HG03066 (cell line): ENCODE data around the gene UBA3.

ENCODE experiments used
- ATAC-seq: cut with Tn5 transposase; IDR thresholded peaks from one replicate; pipeline ENCODE4 v1.9.1; 2021; ENCODE audit warnings: low read depth; ENCODE audit not compliant: unreplicated experiment

The UBA3 gene

DNA sequence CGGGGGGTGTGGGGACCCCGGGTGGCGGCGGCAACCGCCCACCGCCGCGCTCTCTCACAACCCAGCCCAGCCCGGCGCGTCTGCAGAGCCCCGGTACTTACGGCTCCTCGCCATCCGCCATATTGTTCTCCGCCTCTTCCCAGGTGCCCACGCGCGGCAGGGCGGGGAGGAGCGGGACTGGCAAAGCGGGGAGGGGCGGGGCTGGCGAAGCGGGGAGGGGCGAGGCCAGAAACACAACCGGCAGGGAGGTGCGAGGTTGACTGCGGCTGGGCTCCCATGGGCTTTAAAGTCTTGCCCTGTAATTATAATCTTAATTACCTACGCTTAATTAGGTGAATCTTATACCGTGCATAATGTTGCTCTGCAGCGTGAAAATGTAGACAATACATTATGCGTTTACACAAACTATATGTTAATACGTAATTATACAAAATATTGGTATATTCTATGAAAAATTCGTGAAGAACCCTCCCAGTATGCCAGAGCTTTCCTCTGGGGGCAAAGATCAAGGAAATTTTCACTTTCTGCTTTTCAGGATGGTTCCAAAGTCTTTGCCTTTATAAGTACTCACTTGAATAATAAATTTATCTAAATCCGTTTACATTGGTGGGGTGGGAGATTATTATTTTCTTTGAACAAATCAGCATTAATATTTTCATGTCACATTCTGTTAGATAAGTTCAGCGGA, at the start of gene UBA3:
Gene UBA3, minus strand, starts transcription at position 133 of the 688 bp plus-strand sequence. Its CDS starts 12 bp downstream, at position 121.
- peak; percentile 39 for ATAC-seq

DNA sequence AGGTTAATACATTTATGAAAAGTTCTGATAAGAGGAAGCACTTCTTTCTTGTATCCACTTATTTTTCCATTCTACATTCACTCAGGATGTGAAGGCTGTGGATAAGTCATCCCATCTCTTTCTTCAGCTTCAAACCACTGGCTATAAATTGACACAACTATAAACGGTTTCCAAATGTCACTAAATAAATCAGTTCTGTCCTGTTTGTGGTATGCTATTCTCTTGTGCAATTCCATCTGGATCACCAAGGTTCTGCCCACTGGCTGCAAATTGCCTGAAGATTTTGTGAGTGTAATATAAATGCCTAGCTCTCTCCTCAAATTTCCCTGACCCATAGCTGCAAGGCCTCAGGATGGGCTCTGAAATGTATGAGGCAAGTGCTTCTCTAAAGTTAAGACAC, 49.4 kb upstream of the UBA3 start:
- ATAC-seq = no peak

- ATAC-seq = no peak
These were observed 48.3 kb upstream of the UBA3 start for GRCh38 chr3:69128509-69128908.

DNA sequence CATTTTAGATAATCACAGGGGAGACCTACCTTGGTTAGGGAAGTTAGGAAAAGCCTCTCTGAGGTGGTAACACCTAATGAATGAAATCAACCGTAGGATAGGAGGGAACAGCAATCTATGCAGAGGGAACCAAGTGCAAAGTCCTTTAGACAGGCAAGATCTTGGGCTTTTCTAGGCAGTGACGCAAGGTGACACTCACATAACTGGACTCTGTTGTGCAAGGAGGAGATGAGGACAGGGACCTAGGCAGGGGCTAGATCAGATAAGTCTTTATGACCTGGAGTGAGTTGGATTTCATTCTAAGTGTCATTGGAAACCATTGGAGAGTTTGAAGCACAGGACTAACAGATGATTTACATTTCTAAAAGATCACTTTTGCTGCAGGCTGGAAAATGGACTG, 46.8 kb upstream of the UBA3 start:
- no peak for ATAC-seq

- ATAC-seq = no peak
These were observed 46.1 kb upstream of the UBA3 start for GRCh38 chr3:69126216-69126615.

GRCh38 chr3:69122403-69122802, 42.2 kb upstream of the UBA3 start, which contains the start of gene LMOD3:
LMOD3 (minus strand) TSS chr3:69122595; CDS start chr3:69122386, 209 bp downstream.
- no peak for ATAC-seq

- no peak for ATAC-seq
These were observed 41.8 kb upstream of the UBA3 start for GRCh38 chr3:69121950-69122349.

DNA sequence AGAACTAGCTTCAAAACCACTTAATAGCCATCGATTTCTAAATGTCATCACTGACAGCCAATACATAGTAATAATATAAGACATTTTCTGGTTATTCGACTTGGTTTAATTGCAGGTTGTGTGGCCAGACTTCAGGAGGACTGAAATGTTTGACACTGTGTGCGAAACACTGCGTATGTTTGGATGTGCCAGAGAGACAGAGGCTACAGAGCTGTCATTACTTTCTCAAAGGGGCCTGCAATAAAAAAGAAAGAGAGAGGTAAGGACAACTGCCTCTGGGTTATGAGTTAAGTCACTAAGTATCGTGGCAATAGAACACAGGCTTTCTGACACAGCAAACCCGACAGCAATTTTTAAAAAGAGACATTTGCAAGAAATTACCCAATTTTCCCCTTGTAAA, 41.3 kb upstream of the UBA3 start:
- ATAC-seq = no peak

DNA sequence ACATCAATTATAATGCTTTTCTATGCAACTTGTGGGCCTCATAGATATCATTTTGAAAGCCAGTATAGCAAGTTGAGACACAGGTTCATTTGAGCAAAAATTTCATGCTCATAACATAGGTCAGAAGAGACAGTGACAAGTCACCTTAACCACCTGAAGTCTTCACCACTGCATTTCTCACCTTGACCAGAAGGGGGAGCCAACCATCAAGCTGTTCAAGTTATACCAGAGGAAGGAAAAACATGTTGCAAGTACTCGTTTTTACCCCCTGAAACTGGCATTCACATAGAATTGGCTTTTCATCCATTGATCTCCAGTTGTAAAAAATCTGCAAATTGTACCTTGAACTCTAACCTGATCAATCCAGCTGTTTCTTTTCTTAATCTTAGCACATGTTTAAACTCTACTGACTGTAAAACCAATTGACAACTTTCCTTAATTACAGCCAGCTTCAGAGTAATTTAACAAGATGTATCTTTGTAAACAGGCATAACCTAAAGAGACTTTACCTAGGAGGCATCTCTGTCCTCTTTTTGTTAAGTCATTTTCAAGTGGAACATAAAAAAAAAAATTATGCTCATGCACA, 40.8 kb upstream of the UBA3 start:
- ATAC-seq = peak; percentile 87

DNA sequence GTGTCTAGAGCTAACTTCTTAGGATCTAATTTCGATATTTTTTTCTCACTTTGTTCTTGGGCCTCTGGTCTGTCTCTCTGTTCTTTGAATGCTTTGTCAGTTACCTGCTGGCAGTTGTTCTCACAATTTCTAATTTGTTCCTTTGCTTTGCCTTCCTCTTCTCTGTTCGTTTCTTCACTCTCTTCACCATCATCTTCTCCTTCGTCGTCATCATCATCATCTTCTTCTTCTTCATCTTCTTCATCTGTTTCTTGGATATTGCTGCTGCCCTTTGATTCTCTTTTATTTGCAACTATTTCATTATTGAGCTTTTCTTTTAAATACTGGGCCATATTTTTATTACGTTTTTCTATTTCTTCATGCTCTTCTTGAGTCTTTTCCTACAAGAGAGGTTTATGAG, 39.5 kb upstream of the UBA3 start:
- ATAC-seq = no peak

- ATAC-seq = no peak
These were observed 39.0 kb upstream of the UBA3 start for GRCh38 chr3:69119138-69119537.

DNA sequence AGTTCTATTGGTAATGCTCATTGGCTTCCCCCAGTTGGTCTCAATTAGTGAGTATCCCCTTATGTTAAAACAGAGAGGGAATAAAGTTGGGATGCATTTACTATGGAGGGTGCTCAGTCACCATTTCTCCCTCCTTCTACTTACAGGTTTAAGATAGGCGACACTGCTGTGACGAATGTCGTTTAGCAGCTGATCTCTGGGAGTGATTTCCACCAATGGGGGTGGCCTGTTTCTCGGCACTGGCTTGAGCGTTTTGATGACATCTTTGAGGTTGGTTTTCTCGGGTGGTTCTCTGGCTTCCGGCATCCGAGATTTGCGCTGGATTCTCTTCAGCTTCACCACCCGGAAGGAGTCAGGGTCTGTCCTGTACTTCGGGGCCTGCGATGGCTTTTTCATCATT, 38.4 kb upstream of the UBA3 start:
- no peak for ATAC-seq

- ATAC-seq = no peak
These were observed 36.7 kb upstream of the UBA3 start for GRCh38 chr3:69116897-69117296.

DNA sequence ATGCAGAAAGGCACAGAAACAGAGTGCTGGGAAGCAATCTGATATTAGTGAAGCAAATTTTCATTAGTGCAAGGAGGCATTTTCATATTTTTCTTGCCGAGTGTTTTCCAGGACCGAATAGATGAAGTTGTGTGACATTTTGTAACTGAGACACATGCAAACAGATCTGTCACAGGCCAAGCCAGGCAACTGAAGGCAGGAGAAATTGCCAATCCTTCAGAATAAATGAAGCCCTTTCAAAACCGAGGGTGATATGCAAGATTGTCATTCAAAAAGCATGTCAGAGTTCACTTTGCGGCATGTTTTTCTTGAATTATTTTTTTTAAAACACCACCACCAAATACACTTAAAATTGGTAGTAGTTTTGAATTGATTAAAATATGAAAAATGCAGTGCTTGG, 36.0 kb upstream of the UBA3 start:
- no peak for ATAC-seq

GRCh38 chr3:69115731-69116130, 35.6 kb upstream of the UBA3 start:
- ATAC-seq = no peak

DNA sequence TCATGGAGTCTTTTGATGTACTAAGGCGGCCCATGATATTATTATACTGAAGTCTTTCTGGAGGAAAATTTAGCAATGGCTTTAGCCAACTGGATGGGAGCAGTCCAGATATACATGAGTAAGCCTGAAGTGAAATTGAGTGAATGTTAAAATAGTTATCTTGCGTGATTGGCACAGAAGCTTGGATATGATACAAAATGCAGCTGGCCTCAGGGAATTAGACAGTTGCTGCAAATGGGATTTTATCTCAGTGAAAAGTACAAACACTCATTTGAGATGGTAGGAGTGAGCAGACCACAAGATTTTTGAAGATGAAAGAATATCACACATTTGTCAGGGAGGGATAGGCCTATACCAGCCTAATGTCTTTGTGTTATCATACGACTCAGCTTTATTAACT, 33.4 kb upstream of the UBA3 start:
- ATAC-seq = no peak

DNA sequence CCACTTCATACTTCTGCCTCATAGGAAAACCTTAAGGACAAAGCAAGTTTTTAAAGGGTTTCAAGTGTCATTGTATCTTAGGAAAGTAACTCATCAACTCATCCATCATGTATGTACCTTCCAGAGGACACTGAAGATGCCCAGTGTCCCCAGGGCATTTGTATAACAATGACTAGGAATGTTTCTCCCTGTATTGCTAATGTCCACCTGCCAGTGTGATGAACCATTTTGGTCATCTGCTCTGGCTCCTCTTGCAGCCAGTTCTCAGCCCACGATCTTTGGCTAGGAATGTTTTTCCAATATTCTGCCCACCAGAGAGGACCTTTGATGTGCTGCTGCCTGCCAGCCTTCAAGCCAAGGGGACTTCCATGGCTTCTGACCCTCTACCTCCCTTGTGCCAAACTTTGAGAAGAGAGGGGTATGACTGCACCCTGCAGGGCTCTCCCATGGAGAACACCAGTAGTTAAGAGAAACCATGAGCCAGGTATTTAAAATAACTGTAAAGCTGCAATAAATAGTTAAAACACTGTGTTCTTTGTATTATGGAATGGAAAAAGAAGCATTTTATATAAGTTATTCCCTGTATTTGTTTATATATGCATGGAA, 30.9 kb upstream of the UBA3 start:
- ATAC-seq = no peak

DNA sequence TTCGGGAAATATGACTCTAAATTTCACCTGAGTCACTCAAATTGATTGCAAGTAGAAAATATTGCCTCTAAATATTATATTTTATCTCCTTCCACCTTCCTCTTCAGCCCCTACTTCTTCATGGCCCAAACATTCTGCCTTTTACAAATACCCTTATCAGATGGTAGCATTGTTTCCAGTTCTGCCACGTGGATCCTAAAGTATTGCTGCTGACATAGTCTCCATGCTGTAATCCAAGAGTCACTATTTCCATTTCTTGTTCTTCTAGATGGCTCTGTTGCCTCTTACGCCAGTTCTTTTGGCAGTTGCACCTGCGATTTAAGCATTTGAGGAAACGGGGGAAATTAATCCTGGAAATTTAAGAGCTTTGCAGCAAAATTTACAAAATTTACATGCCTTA, 28.6 kb upstream of the UBA3 start:
- ATAC-seq = no peak

DNA sequence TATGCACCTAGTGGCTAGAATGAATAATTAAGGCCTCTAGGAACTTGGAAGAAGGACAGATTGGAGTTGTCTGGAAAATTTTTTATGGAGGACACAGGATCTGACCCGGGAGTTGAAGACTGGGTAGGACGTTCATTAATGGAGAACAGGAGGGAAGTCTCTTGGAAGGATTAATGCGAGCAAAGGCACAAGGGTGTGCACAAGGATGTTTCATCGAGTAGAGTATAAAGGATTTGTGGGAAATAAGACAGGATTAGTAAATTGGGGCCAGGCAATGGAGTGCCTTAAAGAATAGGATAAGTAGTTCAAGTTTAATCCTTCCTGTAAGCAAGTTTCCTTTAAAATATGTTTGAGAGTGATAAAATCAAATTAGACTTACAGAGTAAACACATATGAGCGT, 27.7 kb upstream of the UBA3 start:
- ATAC-seq = no peak

GRCh38 chr3:69105320-69105719, 25.2 kb upstream of the UBA3 start:
- ATAC-seq = no peak

DNA sequence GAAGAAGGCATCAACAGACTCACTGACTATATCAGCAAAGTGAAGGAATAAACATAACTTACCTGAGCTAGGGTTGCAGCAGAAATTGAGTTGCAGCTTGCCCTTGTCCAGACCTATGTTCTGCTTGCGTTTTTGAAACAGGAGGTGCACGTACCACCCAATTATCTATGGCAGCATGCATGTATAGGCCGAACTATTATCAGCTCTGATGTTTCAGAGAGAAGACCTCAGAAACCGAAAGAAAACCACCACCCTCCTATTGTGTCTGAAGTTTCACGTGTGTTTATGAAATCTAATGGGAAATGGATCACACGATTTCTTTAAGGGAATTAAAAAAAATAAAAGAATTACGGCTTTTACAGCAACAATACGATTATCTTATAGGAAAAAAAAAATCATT, 24.4 kb upstream of the UBA3 start:
- ATAC-seq = no peak

DNA sequence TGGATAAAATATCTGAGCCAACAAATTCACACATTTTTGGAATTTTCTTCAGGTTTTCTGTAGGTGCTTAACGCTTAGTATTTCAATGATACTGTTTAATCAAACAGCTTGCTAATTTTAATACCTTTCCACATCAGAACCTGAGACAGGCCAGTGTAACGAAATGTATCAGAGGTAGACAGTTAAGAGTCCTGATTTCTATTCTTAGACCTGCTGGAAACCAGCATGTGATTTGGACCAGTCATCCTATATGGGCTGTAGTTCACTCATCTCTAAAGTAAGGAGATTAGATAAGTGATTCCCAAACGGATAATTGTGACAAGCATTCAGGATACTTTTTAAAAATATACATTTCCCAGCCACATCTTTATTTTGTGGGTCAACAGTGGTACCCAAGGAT, 23.0 kb upstream of the UBA3 start:
- ATAC-seq = no peak
